PC-3 (cell line): ENCODE data around the gene TNFSF8. TPM values are rescaled to one million over a fixed set of nuclear protein-coding genes. Genes with fewer than 3 reads are reported as not detected.

Experiments used
- ATAC-seq: fragments of 200-7000 bp; cut with Tn5 transposase; 2 replicates; pipeline ENCODE4 v1.9.1; 2020; ENCODE audit warnings: mild to moderate bottlenecking, moderate library complexity
- Bru-seq: library from RNA; stranded (reverse); fragments of 400-500 nt; gene quantifications from one replicate; lab custom pipeline; 2021; lab: Mats Ljungman, UMichigan
- BruChase-seq, 2 experiments: library from RNA; stranded (reverse); fragments of 400-500 nt; gene quantifications; one replicate each; lab custom pipeline; 2021; lab: Mats Ljungman, UMichigan
- BruUV-seq: library from RNA; stranded (reverse); fragments of 400-500 nt; replicated peaks from 2 replicates; lab custom pipeline; 2021; lab: Mats Ljungman, UMichigan
- CTCF ChIA-PET: fragments of 300-600 bp; sonication (Branson Sonifier 250); formaldehyde crosslinking; loops from one replicate; lab custom pipeline; 2022; ENCODE audit warnings: antibody characterized with exemption; lab: Charles Lee
- POLR2A ChIA-PET: fragments of 300-600 bp; sonication (Branson Sonifier 250); formaldehyde crosslinking; loops from one replicate; lab custom pipeline; 2022; ENCODE audit warnings: antibody characterized with exemption; ENCODE audit not compliant: unreplicated experiment; lab: Charles Lee
- DNase-seq: peaks from one replicate; pipeline ENCODE4 v3.0.0-alpha.2; 2015
- H2AFZ ChIP-seq: fragments of 300-600 bp; sonication (generic); 2 replicates; pipeline ENCODE4 v1.6.0; 2016; ENCODE audit warnings: antibody characterized with exemption, low read length
- H3F3A ChIP-seq: fragments of 300-600 bp; sonication (generic); one replicate; pipeline ENCODE4 v1.6.0; 2017; ENCODE audit warnings: antibody characterized with exemption, low read length, control low read depth, mild to moderate bottlenecking; ENCODE audit not compliant: unreplicated experiment
- H3K27ac ChIP-seq: fragments of 300-600 bp; sonication (generic); 2 replicates; pipeline ENCODE4 v1.5.1; 2016; ENCODE audit warnings: mild to moderate bottlenecking, low read length
- H3K27me3 ChIP-seq: fragments of 300-600 bp; sonication (generic); 2 replicates; pipeline ENCODE4 v1.6.1; 2016; ENCODE audit warnings: low read length, mixed read lengths
- H3K36me3 ChIP-seq: fragments of 300-600 bp; sonication (generic); 2 replicates; pipeline ENCODE4 v1.6.1; 2016; ENCODE audit warnings: low read depth, mixed run types, low read length, mixed read lengths
- H3K4me1 ChIP-seq: fragments of 300-600 bp; sonication (generic); 2 replicates; pipeline ENCODE4 v1.5.1; 2016; ENCODE audit warnings: low read length; ENCODE audit not compliant: insufficient read depth
- H3K4me2 ChIP-seq: fragments of 300-600 bp; sonication (generic); 2 replicates; pipeline ENCODE4 v1.6.0; 2016; ENCODE audit warnings: low read length
- H3K4me3 ChIP-seq: fragments of 300-600 bp; sonication (generic); 2 replicates; pipeline ENCODE4 v1.5.1; 2016; ENCODE audit warnings: mild to moderate bottlenecking, low read length, mixed read lengths
- H3K79me2 ChIP-seq: fragments of 300-600 bp; sonication (generic); 2 replicates; pipeline ENCODE4 v1.6.1; 2017; ENCODE audit warnings: low read length, mixed read lengths
- H3K9ac ChIP-seq: fragments of 300-600 bp; sonication (generic); 2 replicates; pipeline ENCODE4 v1.6.0; 2016; ENCODE audit warnings: mild to moderate bottlenecking, low read length
- H3K9me2 ChIP-seq: fragments of 300-600 bp; sonication (generic); replicated peaks from 2 replicates; pipeline ENCODE4 v1.6.1; 2016; ENCODE audit warnings: mixed run types, low read length, mixed read lengths
- H3K9me3 ChIP-seq: fragments of 300-600 bp; sonication (generic); 2 replicates; pipeline ENCODE4 v1.6.1; 2016; ENCODE audit warnings: low read length, mixed read lengths
- H4K20me1 ChIP-seq: fragments of 300-600 bp; sonication (generic); 2 replicates; pipeline ENCODE4 v1.6.1; 2016; ENCODE audit warnings: low read length, mixed read lengths
- CTCF ChIP-seq: fragments of 300-600 bp; sonication (generic); conservative IDR thresholded peaks from 2 replicates; pipeline ENCODE4 v1.5.1; 2017; ENCODE audit warnings: antibody characterized with exemption, low read depth, mild to moderate bottlenecking, low read length
- EZH2 ChIP-seq: fragments of 300-600 bp; sonication (generic); IDR thresholded peaks from one replicate; pipeline ENCODE4 v1.6.1; 2017; ENCODE audit warnings: antibody characterized with exemption, mild to moderate bottlenecking, low read length; ENCODE audit not compliant: unreplicated experiment
- EZH2phosphoT487 ChIP-seq: fragments of 300-600 bp; sonication (generic); IDR thresholded peaks from 2 replicates; pipeline ENCODE4 v1.6.1; 2018; ENCODE audit warnings: mild to moderate bottlenecking, antibody characterized with exemption, low read length, borderline replicate concordance
- intact Hi-C: fragments of 100-400 bp; cut with micrococcal nuclease; formaldehyde crosslinking; loops from 2 replicates; pipeline ENCODE4 v1.9.0; 2023
- long read RNA-seq: library from polyadenylated mRNA; unstranded; transcript quantifications from one replicate; pipeline ENCODE4 v2.0.0, GENCODE V29; 2021; ENCODE audit not compliant: unreplicated experiment
- total RNA-seq: library from RNA; depleted of rRNA; stranded (reverse); fragments of >200 nt; gene quantifications from 2 replicates; pipeline ENCODE4 v1.2.3, GENCODE V29; 2014; rRNA removed

Gene TNFSF8
- not detected in 2 replicates for total RNA-seq
- percentile 25 among the genes with signal in this experiment for Bru-seq, nascent RNA
- BruChase-seq, experiment 1, labeled RNA remaining after a 6-hour chase: percentile 11 among the genes with signal in this experiment
- BruChase-seq, experiment 2, labeled RNA remaining after a 2-hour chase: percentile 7 among the genes with signal in this experiment
- long read RNA-seq: 0 reads

- H3K36me3 ChIP-seq: no peaks in the 10 kb centered on the region
- ATAC-seq (no peak), DNase-seq (no peak)
- H3K27ac ChIP-seq: no peak within 1 kb of the TSS
- no peaks in the 10 kb centered on the region for H3K27me3 ChIP-seq
- BruUV-seq: no TSS peak
- H3K79me2 ChIP-seq: no peaks in the 10 kb centered on the region
- H3F3A ChIP-seq: no peaks in the 10 kb centered on the region
- no peak within 1 kb of the TSS for H3K4me2 ChIP-seq
- intact Hi-C loops: no loop called here
- H3K9me2 ChIP-seq: no peaks in the 10 kb centered on the region
- H3K9me3 ChIP-seq: no peaks in the 10 kb centered on the region
- TF ChIP-seq CTCF (no peak), EZH2 (no peak), EZH2phosphoT487 (no peak)
- no peak within 1 kb of the TSS for H3K9ac ChIP-seq
- H2AFZ ChIP-seq: no peak within 1 kb of the TSS
- no peaks in the 10 kb centered on the region for H3K4me1 ChIP-seq
- no peaks in the 10 kb centered on the region for H4K20me1 ChIP-seq
- no peak within 1 kb of the TSS for H3K4me3 ChIP-seq
- CTCF ChIA-PET: no interaction called here
- POLR2A ChIA-PET: no interaction called here
Observed at GRCh38 chr9:114930056-114930812, at the start of gene TNFSF8. TNFSF8 (minus strand) TSS chr9:114930591; CDS start chr9:114930303, 288 bp downstream.

GRCh38 chr9:114973216-114973615, 42.8 kb upstream of the TNFSF8 start:
- no peak for DNase-seq
- H3K4me2 ChIP-seq: no peak overlapping the region
- peaks cover 12% of the 10 kb centered on the region for H3K4me1 ChIP-seq
- ATAC-seq: no peak
- no peaks in the 10 kb centered on the region for H3K36me3 ChIP-seq
- no peaks in the 10 kb centered on the region for H3K27me3 ChIP-seq
- ChIA-PET CTCF (interaction anchor here (0.6 kb wide), 1 partner anchor 18 kb away, joined by 3 read pairs; no protein-coding TSS in a partner anchor), POLR2A (no interaction called here)
- no peaks in the 10 kb centered on the region for H3K9me3 ChIP-seq
- no peak overlapping the region for H2AFZ ChIP-seq
- no peaks in the 10 kb centered on the region for H4K20me1 ChIP-seq
- no TSS peak for BruUV-seq
- H3K9ac ChIP-seq: no peak overlapping the region
- no peaks in the 10 kb centered on the region for H3F3A ChIP-seq
- intact Hi-C loops: no loop called here
- TF ChIP-seq EZH2phosphoT487 (no peak), CTCF (no peak), EZH2 (no peak)
- no peaks in the 10 kb centered on the region for H3K79me2 ChIP-seq
- no peak overlapping the region for H3K4me3 ChIP-seq
- no peak overlapping the region for H3K27ac ChIP-seq
- H3K9me2 ChIP-seq: no peaks in the 10 kb centered on the region
